Activated CD8-positive, alpha-beta memory T cell treated with anti-CD3 and anti-CD28 coated beads for 48 hours (primary cell): ENCODE data around the gene ZBTB12.
"Not testable (repeated sequence)": the region's sequence is repeated elsewhere in the genome, so short reads cannot be mapped to it uniquely, and the experiment has no call there.

Experiments
- DNase-seq, 3 experiments: peaks; one replicate each; pipeline ENCODE4 v3.0.0-alpha.2; 2020; ENCODE audit warnings: low read depth in 2 of 3, low spot score in 2 of 3

The ZBTB12 gene

GRCh38 chr6:31851980-31852718 lies 49.7 kb downstream of the ZBTB12 start:
- DNase-seq, result not testable (repeated sequence)

GRCh38 chr6:31851485-31851832 lies 50.4 kb downstream of the ZBTB12 start:
- DNase-seq, result no peak

- DNase-seq, result no peak
Measured at GRCh38 chr6:31850765-31851484, 51.0 kb downstream of the ZBTB12 start.
